Endothelial cell of umbilical vein (primary cell): ENCODE data around the gene SOX18. TPM values are rescaled to one million over a fixed set of nuclear protein-coding genes. Genes with fewer than 3 reads are reported as not detected.

Experiments
- BruUV-seq: library from RNA; stranded (reverse); fragments of 400-500 nt; replicated peaks from 2 replicates; lab custom pipeline; 2021; lab: Mats Ljungman, UMichigan
- CTCF ChIA-PET: fragments of 300-600, 350-600 bp; sonication (Branson Sonifier 250); formaldehyde crosslinking; loops from one replicate; lab custom pipeline; 2021; ENCODE audit warnings: antibody characterized with exemption, inconsistent platforms; lab: Charles Lee
- POLR2A ChIA-PET: fragments of 300-600, 350-600 bp; sonication (Branson Sonifier 250); formaldehyde crosslinking; loops from one replicate; lab custom pipeline; 2021; ENCODE audit warnings: antibody characterized with exemption, inconsistent platforms; lab: Charles Lee
- DNase-seq: peaks from one replicate; pipeline ENCODE4 v3.0.0-alpha.2; 2011; ENCODE audit warnings: low read depth, low spot score
- FAIRE-seq: peaks from 2 replicates; lab custom pipeline; 2011; peaks lifted over from hg19 to GRCh38; lab: Jason Lieb, UNC
- H2AFZ ChIP-seq: 2 replicates; pipeline ENCODE4 v1.6.0; 2012; ENCODE audit warnings: low read depth, low read length, control low read depth, inconsistent platforms
- H3K27ac ChIP-seq: 2 replicates; pipeline ENCODE4 v1.5.1; 2011; ENCODE audit warnings: low read depth, mild to moderate bottlenecking, control low read depth, low read length, moderate library complexity; ENCODE audit not compliant: insufficient read depth
- H3K27me3 ChIP-seq, 2 experiments: 2 replicates each; pipeline versions ENCODE4 v1.6.0 to v1.6.1; 2011; ENCODE audit warnings: low read length in 2 of 2, mixed read lengths in 1 of 2; ENCODE audit not compliant: control insufficient read depth in 2 of 2, insufficient read depth in 2 of 2
- H3K36me3 ChIP-seq, 2 experiments: 2 replicates in 1 of 2; 3 replicates in 1 of 2; pipeline ENCODE4 v1.5.1; 2011; ENCODE audit warnings: low read length in 2 of 2, mild to moderate bottlenecking in 1 of 2, moderate library complexity in 1 of 2; ENCODE audit not compliant: control insufficient read depth in 2 of 2, insufficient read depth in 2 of 2; ENCODE audit errors: extremely low read depth in 1 of 2
- H3K4me1 ChIP-seq: 3 replicates; pipeline ENCODE4 v1.5.1; 2011; ENCODE audit warnings: mild to moderate bottlenecking, low read length; ENCODE audit not compliant: control insufficient read depth, insufficient read depth; ENCODE audit errors: extremely low read depth
- H3K4me2 ChIP-seq: 2 replicates; pipeline ENCODE4 v1.6.1; 2011; ENCODE audit warnings: low read length, control low read depth, mixed read lengths; ENCODE audit not compliant: insufficient read depth
- H3K4me3 ChIP-seq, 3 experiments: fragments of 200-600 bp in 1 of 3; sonication (generic), shearing (Covaris generic) in 1 of 3; replicated peaks in 1 of 3; 2 replicates each; pipeline ENCODE4 v1.5.1; 2011 to 2016; ENCODE audit warnings: control low read depth in 3 of 3, low read length in 3 of 3, mild to moderate bottlenecking in 2 of 3, inconsistent platforms in 1 of 3, low read depth in 1 of 3, moderate library complexity in 1 of 3; ENCODE audit not compliant: insufficient read depth in 1 of 3
- H3K79me2 ChIP-seq: 2 replicates; pipeline ENCODE4 v1.6.0; 2012; ENCODE audit warnings: low read length, inconsistent platforms; ENCODE audit not compliant: control insufficient read depth, insufficient read depth
- H3K9ac ChIP-seq: replicated peaks from 2 replicates; pipeline ENCODE3; 2011; ENCODE audit warnings: low read length, control low read depth; ENCODE audit not compliant: insufficient read depth; ENCODE audit errors: extremely low read depth
- H3K9me1 ChIP-seq: replicated peaks from 3 replicates; pipeline ENCODE4 v1.6.0; 2011; ENCODE audit warnings: mild to moderate bottlenecking, low read length; ENCODE audit not compliant: control insufficient read depth, insufficient read depth; ENCODE audit errors: extremely low read depth
- H3K9me3 ChIP-seq: replicated peaks from 2 replicates; pipeline ENCODE4 v1.5.1; 2012; ENCODE audit warnings: low read length, inconsistent platforms; ENCODE audit not compliant: control insufficient read depth, insufficient read depth
- H4K20me1 ChIP-seq: replicated peaks from 2 replicates; pipeline ENCODE3; 2011; ENCODE audit warnings: mild to moderate bottlenecking, low read length; ENCODE audit not compliant: control insufficient read depth, insufficient read depth; ENCODE audit errors: extremely low read depth
- CTCF ChIP-seq, 2 donors: IDR thresholded peaks; 1 replicate in 1 of 2; 2 replicates in 1 of 2; pipeline ENCODE4 v1.5.1; 2011; ENCODE audit warnings: low read length in 2 of 2, mild to moderate bottlenecking in 2 of 2, moderate library complexity in 2 of 2, control low read depth in 1 of 2, inconsistent platforms in 1 of 2, low read depth in 1 of 2; ENCODE audit not compliant: insufficient read depth in 1 of 2; ENCODE audit errors: extremely low read depth in 1 of 2
- JUN ChIP-seq: IDR thresholded peaks from 2 replicates; pipeline ENCODE4 v1.6.1; 2011; ENCODE audit warnings: borderline replicate concordance, low read depth; ENCODE audit not compliant: insufficient read length, insufficient read depth
- MAX ChIP-seq: IDR thresholded peaks from 2 replicates; pipeline ENCODE4 v1.6.1; 2011; ENCODE audit not compliant: insufficient read depth, insufficient read length
- MYC ChIP-seq: IDR thresholded peaks from one replicate; pipeline ENCODE4 v1.6.1; 2011; ENCODE audit warnings: mild to moderate bottlenecking, low read depth, low read length
- POLR2A ChIP-seq: IDR thresholded peaks from 2 replicates; pipeline ENCODE4 v1.6.1; 2012; ENCODE audit warnings: low read depth, mild to moderate bottlenecking, control low read depth, low read length
- dilution Hi-C: fragments of 300-500 bp; cut with MboI; formaldehyde crosslinking; loops from one replicate; pipeline ENCODE4 v1.15.0; 2019; ENCODE audit warnings: low sequenced_read_pairs; ENCODE audit not compliant: extremely low pct_ligation_motif_present
- intact Hi-C: fragments of 100-400 bp; cut with micrococcal nuclease; formaldehyde crosslinking; loops from one replicate; pipeline ENCODE4 v1.10.0; 2022
- polyA plus RNA-seq, 4 experiments: library from polyadenylated mRNA; depleted of rRNA in 3 of 4; stranded (reverse) in 3 of 4; unstranded in 1 of 4; fragments of >200 nt; gene quantifications; 2 replicates each; pipeline versions ENCODE4 v1.2.1 to v1.2.3, GENCODE V29; 2011 to 2012; ENCODE audit warnings: missing spikeins in 1 of 4
- total RNA-seq: library from RNA; stranded (reverse); gene quantifications from 2 replicates; pipeline ENCODE4 v1.2.3, GENCODE V29; 2021

SOX18 gene
- total and polyA plus RNA-seq, 2 donors (not counting 3 experiments of a cell fraction or from before 2014, with no cell fraction given), result 20.9 to 175 TPM

GRCh38 chr20:64033981-64034493 lies 15.4 kb downstream of the SOX18 start:
- H4K20me1 ChIP-seq, result no peaks in the 10 kb centered on the region
- no peak overlapping the region for H3K4me3 ChIP-seq
- intact Hi-C loops (no loop called here), dilution Hi-C loops (no loop called here)
- TF ChIP-seq CTCF (IDR thresholded peaks at IDR 0.05; ENCODE audit: extremely low read depth in 1 of 2, insufficient read depth in 1 of 2, low read depth in 1 of 2, low read length in 2 of 2) (no peak), POLR2A (no peak), MAX (no peak), MYC (no peak), JUN (no peak)
- peaks cover 7% of the 10 kb centered on the region for H3K4me1 ChIP-seq
- no peaks in the 10 kb centered on the region for H3K79me2 ChIP-seq
- H3K27me3 ChIP-seq, result no peaks in the 10 kb centered on the region
- no TSS peak for BruUV-seq
- H2AFZ ChIP-seq, result no peak overlapping the region
- H3K9ac ChIP-seq, result no peak overlapping the region
- POLR2A ChIA-PET, result no interaction called here
- DNase-seq (no peak), FAIRE-seq (no peak)
- CTCF ChIA-PET, result interaction anchor here (1.3 to 1.7 kb wide), 2 partner anchors 20 to 23 kb away, joined by 3 to 6 read pairs; no protein-coding TSS in a partner anchor
- peaks cover 5 to 23% of the 10 kb centered on the region in 2 experiments for H3K36me3 ChIP-seq
- H3K4me2 ChIP-seq, result no peak overlapping the region
- no peaks in the 10 kb centered on the region for H3K9me1 ChIP-seq
- H3K9me3 ChIP-seq, result no peaks in the 10 kb centered on the region
- H3K27ac ChIP-seq, result no peak overlapping the region
